GM18858 (cell line): ENCODE data around the gene DUSP19.
"Not testable (repeated sequence)": the region's sequence is repeated elsewhere in the genome, so short reads cannot be mapped to it uniquely, and the experiment has no call there.

Source experiments
- ATAC-seq: cut with Tn5 transposase; IDR thresholded peaks from one replicate; pipeline ENCODE4 v1.9.1; 2021; ENCODE audit not compliant: unreplicated experiment

The DUSP19 gene, protein sequence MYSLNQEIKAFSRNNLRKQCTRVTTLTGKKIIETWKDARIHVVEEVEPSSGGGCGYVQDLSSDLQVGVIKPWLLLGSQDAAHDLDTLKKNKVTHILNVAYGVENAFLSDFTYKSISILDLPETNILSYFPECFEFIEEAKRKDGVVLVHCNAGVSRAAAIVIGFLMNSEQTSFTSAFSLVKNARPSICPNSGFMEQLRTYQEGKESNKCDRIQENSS

DNA sequence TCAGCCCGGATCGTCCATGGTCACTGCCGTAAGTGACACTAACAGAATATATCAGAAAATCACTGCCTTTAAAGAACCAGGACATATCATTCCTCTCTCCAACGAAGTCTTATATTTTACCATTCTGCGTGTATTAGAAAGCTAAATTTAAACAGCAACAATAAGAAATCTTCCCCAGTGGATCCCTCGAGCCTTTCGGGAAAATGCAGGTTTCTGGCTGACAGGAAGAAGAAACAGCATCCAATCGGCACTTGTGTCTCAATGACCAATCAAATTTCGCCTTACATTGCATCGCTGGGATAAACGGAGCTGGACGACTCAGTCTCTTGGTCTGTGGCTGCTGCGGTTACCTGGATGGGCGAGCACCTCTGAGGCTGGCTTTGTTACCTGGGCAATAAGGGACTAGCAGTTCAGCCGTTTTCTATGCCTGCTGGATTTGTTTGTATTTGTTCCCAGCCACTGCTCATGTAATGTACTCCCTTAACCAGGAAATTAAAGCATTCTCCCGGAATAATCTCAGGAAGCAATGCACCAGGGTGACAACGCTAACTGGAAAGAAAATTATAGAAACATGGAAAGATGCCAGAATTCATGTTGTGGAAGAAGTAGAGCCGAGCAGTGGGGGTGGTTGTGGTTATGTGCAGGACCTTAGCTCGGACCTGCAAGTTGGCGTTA lies at the start of gene DUSP19:
Gene DUSP19 (plus strand): TSS at position 284 of the 675 bp plus-strand sequence. CDS start 187 bp downstream, at position 471.
- ATAC-seq, result peak; percentile 85

DNA sequence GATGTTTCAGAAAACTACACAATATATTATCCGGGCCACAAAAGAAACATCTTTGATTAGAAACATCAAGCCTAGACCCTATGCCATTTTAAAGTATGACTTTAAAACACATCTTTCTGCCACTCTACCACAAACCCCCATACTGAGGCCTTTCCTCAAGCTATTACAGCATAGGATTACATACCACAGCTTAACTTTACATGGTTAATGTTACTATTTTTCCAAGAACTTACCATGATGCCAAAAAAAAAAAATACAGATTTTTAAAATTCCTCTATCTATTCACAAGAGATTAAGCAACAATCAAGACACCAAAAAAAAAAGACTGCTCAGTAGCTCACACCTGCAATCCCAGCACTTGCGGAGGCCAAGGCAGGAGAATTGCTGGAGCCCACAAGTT lies 49.3 kb upstream of the DUSP19 start:
- ATAC-seq, result no peak

DNA sequence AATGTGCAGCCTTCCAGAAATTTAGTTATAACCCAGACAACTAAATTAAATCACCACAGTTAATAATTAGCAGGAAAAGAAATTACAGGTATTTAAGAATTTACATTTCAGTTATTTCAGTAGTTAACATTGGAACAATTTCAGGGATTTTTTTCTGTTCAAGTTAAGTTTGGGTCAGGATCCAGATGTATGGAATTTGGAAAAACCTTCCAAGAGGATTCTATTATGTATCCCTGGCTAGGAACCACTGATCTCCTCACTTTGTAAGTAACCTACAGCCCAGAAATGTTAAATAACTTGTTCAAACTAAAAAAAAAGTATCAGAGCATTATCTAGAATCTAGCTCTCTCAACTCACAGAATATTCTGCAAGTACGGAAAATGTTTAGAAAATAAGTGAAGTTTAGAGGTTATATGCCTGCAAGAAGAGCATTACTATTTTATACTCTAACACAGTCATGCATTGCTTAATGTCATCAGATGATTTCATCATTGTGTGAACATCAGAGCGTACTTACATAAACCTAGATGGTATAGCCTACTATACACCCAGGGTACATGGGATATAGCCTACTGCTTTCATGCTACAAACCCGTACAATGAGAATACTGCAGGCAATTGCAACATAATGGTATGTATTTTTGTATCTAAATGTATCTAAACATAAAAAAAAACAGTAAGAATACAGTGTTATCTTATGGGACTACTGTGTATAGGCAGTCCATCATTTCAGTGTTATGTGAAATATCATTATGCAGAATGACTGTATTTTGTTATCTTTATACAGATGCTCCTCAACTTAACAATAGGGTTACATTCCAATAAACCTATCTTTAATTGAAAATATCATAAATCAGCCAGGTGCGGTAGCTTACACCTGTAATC lies 46.4 kb upstream of the DUSP19 start:
- no peak for ATAC-seq

DNA sequence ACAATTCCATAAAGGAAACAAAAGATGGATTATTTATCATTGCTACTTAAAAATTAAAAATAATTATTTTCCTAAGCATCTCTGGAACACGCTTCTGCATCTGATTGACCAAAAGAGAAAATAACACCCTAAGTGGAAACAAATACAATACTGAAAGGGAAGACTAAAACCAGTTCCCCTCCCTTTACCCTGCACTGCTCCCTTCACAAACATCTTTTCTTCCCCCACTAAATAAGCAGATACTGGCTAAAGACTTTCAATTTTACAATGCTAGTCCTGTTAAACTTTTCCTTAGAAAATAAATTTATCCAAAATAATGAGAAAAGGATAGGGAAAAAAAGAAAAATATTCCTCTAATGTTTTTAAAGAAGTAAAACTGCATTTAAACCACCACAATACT lies 44.6 kb upstream of the DUSP19 start:
- no peak for ATAC-seq

DNA sequence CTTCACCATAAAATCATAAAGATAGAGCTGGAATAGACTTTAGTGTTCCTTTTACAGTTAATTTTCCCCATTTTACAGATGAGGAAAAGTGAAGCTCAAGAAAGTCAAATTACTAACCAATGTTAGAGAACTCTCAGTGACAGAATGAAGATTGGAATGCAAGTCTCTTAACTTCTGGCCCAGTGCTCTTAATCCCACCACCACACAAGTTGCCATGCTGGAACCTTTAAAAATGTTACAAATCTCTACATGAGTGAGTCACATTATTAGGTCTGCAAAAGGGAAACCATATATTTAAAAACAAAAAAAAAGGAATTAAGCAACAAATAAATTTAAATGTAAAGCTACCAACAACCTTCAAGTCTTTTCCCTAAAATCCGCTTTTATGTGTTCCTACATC lies 43.7 kb upstream of the DUSP19 start:
- ATAC-seq, result no peak

DNA sequence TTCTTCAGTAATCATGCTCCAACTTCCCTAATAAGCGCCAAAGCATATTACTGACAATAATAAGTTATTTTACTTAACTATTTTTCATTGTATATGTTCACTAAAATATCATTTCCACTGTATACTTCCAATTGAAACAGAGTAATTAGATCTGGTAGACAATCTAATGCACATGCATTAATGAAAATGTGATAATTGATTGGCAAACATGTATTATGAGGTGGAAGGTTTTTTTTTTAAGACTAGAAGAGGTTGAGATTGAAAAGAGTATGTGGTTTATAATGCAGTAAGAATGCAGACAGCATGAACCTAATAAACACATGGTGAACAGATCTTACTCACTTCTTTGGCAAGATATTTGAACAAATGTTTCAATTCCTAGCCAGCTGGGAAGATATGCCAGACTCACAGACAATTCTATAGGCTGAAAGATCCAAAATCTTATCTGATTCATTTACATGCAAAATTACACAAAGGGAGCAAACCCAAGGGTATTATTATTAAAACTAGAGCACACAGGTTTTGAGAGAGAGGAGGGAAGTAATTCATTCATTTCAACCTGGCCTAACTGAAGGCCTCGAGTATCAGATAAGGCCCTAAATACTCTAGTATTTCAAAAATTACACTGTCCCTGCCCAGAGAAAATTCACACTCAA lies 43.1 kb upstream of the DUSP19 start:
- no peak for ATAC-seq

DNA sequence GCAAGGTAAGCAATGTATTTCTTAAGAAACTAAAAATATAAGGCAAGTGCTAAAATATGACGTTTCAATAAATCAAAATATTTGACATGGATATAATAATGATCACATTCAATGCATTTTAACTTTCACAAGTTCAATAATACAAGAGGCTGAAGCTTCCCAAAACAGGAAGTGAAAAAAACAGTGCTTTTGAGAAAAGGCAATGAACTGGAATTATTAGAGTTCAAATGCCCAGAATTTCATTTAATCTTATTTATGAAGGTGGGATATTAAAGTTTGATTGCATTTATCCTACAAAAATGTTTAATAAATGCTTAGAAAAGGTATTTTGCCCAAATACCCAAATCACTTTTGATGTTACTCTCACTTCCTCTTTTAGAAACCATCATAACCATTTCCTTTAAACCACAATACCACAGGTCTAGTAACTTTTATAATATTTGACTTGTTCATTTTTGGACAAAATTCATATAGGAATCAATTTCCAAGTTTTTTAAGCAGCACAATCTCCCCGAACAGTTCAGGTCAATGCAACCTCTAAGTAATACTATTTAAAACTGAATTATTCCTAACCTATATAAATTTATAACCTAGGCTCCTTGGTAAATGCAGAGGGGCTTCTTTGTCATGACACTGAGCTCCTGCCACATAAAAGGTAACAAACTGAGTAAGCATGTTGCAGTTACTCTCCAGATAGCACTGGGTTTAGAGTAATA lies 42.4 kb upstream of the DUSP19 start:
- peak; percentile 69 for ATAC-seq

DNA sequence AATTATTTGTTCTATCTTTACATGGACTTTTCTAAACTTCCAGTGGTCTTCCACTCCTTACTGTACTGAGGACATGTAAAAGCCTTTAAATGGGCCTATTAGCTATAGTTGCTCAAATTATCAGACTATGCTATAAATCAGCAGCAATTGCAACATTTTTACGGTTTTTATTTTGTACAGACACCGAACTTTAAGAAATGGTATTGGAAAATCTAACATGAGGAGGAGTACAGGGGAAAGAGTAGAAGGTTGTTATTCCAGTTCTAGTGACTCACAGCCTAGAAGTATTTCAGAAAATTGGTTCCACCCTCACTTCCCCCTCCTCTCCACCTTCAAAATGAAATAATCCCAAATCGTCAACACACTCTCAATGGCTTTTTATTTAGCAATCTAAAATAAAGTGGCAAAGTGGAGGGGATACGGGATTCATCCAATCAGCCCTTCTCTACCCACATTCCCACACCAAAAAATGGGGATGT lies 41.4 kb upstream of the DUSP19 start:
- no peak for ATAC-seq

DNA sequence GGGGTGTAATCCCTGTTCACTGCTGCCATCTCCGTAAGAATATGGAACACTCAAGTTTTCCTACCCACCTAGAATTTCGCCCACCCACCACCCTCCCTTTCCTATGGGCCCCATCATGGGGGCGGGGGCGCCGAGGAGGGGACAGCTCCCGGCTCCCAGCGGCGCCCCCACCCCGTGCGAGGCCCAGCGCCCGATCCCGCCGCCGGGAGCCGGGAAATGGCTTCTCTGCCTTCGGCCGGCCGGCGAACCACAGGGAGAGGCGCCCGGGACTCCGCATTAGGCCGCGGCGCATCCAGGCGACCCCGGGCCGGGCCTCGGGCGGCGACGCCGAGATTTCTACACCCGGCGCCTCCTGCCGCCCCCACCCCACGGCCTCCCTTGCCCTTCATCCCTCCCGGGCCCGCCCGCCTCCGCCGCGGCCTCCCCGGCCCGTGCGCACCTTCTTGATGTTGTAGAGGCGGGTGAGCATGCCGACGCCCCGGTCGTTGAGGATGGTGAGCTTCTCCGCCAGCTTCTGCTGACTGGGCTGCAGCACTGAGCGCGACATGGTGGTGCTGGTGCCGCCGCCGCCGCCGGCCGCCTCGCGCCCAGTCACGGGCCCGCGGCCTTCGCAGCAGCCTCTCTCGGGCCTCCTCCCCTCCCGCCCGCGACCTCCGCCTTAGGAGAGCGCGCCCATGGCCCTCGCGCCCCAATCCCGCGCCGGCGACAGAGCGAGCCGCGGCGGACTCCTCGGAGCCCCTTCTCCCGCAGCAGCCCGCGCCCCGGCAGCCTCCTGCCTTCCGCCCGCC lies 40.8 kb upstream of the DUSP19 start:
- peak; percentile 6 for ATAC-seq

DNA sequence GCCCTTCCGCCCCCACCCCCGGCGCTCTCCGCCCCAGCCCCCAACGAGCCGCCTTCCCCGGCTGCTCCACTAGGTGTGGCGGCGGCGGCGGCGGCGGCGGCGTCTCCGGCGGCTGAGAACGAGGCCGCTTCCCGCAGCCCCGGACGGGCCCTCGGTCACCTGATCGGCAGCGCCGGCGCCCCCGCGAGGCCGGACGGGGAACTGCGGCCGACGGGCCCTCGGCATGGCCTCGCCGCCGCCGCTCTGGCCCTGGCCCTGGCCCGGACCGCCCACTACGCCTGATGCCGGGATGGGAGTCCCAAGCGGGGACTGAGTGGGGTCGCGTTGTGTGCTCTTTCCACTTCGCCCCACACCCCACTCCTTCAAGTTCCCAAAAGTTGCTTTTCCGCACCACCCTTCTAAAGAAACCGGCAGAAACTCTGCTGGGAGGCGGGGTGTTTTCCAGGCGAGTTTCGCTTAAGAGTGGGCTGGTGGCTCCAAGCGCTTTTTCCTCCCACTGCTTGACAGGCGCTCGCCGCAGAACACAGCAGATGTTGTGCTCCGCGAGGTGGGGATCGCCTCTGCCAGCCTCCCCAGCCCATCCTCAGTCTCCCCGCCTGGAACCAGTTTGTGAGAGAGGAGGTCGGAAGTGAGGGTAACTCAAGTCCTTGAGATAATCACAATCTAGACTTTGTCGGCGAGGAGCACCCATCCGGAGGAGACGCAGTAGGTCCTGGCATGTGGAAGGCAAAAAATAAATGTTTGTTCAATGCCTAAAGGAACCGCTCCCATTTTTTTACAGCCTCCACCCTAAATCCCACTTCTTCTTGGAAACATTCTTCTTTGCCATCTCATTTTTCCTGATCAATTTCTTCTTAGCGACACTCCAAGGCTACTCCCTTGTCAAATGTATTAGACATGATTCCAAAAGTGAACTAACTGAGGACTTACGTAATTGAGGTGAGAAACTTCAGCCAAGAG lies 39.9 kb upstream of the DUSP19 start, which contains the start of gene NCKAP1:
Gene NCKAP1 (minus strand): TSS at position 117 of the 960 bp plus-strand sequence. CDS start 358 bp downstream, outside the sequence.
- peak; percentile 53 for ATAC-seq

DNA sequence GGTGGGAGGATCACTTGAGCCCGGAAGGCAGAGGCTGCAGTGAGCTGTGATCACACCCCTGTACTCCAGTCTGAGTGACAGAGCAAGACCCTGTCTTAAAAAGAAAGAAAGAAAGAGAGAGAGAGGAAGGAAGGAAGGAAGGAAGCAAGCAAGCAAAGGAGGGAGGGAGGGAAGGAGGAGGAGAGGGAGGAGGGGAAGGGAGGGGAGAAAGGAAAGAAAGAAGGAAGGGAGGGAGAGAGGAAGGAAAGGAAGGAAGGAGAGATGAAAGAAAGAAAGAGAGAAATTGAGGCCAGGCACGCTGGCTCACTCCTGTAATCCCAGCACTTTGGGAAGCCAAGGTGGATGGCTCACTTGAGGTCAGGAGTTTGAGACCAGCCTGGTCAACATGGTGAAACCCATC lies 37.9 kb upstream of the DUSP19 start:
- ATAC-seq, result no peak

DNA sequence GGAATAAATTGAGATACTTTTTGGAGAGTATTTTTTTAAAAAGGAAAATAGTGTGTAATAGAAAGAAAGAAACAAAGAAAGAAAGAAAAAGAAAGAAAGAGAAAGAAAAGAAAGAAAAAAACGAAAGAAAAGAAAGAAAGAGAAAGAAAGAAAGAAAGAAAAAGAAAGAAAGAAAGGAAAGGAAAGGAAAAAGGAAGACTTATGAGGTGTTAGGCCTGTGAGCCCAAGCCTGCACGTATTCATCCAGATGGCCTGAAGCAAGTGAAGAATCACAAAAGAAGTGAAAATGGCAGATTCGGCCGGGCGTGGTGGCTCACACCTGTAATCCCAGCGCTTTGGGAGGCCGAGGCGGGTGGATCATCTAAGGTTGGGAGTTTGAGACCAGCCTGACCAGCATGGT lies 35.0 kb upstream of the DUSP19 start:
- ATAC-seq, result not testable (repeated sequence)

DNA sequence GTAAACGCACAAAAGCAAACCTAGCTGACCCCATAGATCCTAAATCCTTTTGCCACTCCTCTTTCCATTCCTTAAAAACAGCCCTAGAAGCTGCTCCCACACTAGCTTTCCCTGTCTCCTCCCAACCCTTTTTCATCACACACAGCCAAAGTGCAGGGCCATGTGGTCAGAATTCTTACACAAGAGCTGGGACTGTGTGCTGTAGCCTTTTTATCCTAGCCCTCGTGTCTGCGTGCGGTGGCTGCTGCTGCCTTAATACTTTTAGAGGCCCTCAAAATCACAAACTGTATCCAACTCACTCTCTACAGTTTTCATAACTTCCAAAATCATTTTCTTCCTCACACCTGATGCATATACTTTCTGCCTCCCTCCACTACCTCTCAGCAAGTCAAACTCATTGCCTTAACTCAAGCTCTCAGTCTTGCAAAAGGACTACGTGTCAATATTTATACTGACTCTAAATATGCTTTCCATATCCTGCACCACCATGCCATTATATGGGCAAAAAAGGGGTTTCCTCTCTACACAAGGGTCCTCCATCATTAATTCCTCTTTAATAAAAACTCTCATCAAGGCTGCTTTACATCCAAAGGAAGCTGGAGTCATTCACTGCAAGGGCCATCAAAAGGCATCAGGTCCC lies 30.9 kb upstream of the DUSP19 start:
- ATAC-seq, result not testable (repeated sequence)

DNA sequence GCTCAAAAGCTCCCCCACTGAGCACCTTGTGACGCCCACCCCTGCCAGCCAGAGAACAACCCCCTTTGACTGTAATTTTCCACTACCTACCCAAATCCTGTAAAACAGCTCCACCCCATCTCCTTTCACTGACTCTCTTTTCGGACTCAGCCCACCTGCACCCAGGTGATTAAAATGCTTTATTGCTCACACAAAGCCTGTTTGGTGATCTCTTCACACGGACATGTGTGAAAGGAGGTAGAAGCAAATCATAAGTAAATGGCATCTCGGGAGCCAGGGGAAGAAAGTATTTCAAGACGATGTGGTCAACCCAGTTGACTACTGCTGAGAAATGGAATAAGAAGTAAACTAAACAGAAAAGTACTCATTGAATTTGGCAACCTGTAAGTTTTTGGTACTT lies 29.1 kb upstream of the DUSP19 start:
- ATAC-seq, result no peak

DNA sequence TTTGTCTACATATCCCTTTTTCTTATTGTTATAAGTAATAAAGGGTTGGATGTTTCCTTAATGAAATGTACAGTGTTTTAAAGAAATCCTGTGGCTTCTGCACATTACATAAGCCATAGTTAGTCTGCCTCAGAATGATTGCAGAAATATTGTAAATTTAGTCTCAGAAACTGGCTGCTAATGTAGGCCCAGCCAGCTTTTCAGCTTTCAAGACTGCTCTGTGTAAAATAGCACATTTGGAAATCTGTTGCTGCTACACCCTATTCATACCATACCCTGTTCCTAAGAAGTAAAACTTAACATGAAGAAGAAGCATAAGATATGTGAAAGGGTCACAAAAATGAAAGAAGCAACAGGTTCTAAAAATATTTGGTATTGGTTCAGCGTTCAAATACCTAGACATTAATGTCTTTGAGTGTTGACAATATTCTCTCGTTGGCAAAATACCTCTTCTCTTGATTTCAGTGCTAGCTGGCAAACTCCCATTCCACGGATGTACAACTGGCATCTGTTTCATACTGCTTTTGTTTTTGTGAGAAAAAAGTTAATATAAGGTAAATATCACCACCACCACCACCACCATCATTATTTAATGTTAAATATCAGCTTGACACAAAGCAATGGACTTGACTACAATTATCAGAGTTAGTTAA lies 21.1 kb upstream of the DUSP19 start:
- ATAC-seq, result peak; percentile 39

DNA sequence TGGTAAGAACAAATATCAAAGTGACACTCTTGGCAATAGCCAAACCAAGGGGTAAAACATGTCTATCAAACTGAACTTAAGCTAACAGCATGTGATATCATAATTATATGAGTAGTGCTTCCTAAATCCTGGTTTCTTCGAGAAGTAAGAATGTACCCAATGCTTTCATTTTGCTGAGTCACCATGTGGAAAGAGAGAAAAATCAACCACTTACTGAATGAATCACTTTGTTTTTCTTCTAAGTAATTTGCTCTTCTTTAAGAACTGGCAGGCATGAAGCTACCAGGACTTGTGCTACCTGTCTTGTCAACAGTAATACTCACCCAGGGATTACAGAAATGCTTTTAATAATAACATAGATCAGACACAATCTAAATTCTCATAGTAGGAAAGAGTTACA lies 19.0 kb upstream of the DUSP19 start:
- ATAC-seq, result no peak

DNA sequence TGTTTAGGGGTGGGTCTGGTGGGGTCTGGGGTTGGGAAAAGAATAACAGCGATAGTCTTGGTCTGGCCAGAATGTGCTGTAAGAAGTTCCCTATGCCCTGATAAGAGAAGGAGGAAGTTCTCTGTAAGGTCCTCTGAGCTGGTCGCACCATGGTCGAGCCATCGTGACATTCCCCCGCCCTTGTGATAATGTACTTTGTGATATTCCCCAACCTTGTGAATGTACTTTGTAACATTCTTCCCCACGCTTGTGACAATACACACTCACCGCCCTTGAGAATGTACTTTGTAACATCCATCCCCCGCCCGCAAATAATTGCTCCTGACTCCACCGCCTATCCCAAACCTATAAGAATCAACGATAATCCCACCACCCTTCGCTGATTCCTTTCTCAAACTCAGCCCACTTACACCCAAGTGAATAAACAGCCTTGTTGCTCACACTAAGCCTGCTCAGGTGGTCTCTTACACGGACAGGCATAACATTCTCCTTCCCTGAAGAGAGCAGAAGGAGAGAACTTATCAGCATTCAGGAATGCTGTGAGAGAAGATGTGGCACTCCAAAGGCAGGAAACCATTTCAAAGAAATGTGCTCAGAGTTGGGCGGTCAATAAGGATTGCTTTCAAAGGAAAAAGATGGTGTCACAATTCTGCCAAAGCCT lies 17.8 kb upstream of the DUSP19 start:
- ATAC-seq, result no peak
